A673 (cell line): Measurements from ENCODE around the gene REXO1.

Source experiments
- CTCF ChIP-seq: fragments of 300-800, 200-600 bp; sonication (generic); conservative IDR thresholded peaks from 2 replicates; pipeline ENCODE4 v1.5.1; 2017; ENCODE audit warnings: low read depth, mild to moderate bottlenecking, antibody characterized with exemption, low read length, moderate library complexity, mixed read lengths
- EZH2 ChIP-seq: fragments of 200-600 bp; sonication (generic); IDR thresholded peaks from 2 replicates; pipeline ENCODE4 v1.6.1; 2017; ENCODE audit warnings: borderline replicate concordance, low read depth, mild to moderate bottlenecking, mixed read lengths, antibody characterized with exemption, low read length; ENCODE audit not compliant: poor library complexity, severe bottlenecking

- TF ChIP-seq EZH2 (no peak), CTCF (no peak)
These were observed 4.5 kb downstream of the REXO1 start for GRCh38 chr19:1843646-1844394.
